ENCODE data around the gene SPTLC1.

SPTLC1 gene

DNA sequence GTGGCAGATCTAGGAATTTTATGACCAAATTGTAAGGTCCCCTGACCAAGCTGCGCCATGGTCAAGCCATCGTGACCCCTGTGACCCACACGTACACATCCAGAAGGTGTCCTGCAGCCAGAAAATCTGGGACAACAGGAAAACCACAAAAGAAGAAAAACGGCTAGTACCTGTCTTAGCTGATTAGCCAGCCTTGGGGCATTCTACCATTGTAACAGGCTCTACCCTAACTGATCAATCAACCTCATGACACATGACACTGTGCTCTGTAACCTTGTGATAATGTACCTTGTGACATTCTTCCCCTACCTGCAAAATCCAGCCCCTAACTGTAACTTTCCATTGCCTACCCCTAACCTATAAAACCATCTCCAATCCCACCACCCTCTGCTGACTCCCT is 43.6 kb downstream of the SPTLC1 start:
- DNase-seq, result no peak

DNA sequence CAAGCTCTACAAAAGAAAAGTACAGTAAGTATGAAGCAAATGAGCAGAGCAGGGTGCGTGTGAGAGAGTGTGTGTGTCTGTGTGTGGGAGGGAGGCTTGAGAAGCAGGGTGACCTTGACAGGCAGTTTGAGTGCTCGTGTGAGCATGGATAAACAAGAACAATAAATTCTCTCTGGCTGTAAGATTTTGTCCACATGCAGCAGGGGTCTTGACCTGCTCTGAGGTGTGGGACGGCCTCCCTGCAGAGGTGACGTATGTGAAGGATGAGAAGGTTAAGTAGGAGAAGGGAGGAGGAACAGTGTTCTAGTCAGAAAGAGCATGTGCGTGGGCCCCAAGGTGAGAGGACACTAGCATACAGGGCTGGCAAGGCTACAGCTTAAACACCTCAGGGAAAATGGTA is 49.0 kb downstream of the SPTLC1 start:
- DNase-seq, result no peak

DNA sequence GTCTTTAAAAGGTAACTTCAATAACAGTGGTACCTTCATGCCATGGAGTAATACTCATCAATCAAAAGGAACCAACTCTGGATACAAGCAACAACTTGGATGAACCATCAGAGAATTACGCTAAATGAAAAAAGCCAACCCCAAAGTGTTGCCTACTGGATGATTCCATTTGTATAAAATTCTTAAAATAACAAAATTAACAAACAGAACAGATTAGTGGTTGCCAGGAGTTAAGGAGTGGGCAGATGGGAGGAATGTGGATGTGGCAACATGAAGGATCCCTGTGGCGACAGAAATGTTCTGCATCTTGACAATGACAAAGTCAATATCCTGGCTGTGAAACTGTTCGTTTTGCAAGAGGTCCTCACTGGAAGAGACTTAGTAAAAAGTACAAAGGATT is 50.5 kb downstream of the SPTLC1 start:
- no peak for DNase-seq

DNA sequence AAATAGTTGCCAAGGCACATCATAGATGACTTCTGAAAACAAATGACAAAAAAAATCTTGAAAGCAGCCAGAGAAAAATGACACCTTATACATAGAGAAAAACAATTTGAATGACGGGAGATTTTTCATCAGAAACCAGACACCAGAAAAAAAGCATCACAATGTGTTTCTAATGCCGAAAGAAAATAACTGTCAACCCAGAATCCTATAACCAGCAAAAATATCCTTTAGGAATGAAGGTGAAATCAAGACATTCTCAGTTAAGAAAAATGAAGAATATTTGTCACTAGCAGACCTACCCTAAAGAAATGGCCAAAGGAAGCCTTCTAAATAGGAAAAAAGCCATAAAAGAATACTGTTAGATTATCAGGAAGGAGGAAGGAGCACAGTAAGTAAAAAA is 54.0 kb downstream of the SPTLC1 start:
- DNase-seq, result no peak

DNA sequence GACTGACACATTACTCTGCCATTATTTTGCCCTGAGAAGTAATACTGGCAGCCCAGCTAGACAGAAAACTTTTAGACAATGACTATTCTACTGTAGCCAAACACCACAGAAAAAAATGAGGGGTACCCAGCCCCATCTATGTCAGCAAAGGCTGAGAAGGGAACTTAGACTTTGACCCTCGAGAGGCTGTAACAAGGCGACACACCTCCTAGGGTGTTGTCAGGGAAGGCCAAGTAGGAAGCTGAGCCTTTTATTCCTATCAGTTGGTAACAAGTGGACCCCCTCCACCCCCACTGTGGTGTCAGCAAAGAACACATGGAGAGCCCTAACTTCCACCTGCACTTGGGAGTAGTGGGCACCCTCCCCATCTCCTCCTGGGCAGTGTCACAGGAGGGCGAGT is 55.6 kb downstream of the SPTLC1 start:
- DNase-seq, result no peak

DNA sequence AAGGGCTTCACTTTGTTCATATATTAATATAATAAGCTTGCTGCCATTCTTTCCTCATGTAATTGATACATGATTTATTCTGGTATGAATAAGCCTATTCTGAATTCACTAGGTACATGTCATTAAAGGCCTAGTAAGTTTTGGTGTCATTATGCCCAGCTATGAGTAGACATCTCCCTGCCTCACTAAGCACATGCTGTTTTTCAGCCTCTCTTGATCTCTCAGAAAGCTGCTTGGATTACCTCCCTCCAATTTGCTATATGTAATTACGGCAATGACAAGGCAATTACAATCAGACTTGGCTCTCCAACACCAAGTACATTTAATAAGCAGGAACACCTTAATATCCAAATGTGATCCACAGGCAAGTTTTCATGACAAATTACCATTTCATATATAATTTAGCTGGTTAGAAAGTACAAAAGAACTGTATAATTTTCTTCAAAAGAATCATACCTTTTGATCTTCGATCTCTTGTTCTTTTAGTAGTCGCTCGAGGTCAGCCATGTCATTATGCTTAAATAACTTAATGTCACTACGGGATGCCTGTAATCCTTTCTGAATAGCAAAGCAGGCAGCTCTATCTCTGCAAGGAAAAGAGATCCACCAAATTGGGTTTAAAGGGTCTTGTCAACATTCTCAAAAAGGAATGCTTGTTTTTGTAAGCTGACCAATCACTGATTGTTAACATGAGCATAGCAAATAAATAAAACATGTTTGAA is 56.3 kb downstream of the SPTLC1 start:
- DNase-seq, result no peak

DNA sequence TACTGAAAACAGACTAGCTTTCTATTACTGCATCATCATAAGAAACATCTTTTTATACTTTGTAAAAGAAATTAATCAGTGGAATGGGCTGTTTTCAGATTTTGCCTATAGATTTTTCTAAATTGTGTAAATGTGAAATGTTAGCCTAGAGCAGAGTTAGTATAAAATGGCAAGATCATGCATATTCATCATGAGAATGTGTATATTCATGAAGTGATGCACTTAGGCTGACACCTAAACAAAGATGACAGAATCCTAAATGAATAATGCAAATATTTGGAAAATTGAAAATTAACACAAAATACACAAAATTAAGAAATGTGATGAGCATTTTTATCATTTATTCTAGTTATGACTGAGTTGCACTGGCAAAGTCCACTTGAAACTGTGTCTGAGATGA is 57.2 kb downstream of the SPTLC1 start:
- no peak for DNase-seq

DNA sequence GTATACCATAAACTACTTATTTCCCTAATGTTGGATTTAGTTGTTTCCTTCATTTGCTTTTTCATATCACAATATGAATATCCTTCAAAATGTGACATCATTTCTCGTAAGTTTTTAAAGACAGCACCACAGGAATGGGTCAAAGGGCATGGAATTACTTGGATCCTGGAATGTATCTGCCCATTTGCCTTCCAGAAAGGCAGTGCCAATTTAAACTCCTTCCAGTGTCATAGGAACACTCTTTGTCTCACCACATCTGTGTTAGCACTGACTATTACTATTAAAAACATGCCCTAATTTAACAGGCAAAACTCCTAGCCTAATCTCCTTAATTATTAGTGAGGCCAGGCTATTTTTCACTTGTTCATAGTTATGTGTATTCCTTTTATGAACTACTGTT is 58.0 kb downstream of the SPTLC1 start:
- DNase-seq, result no peak

DNA sequence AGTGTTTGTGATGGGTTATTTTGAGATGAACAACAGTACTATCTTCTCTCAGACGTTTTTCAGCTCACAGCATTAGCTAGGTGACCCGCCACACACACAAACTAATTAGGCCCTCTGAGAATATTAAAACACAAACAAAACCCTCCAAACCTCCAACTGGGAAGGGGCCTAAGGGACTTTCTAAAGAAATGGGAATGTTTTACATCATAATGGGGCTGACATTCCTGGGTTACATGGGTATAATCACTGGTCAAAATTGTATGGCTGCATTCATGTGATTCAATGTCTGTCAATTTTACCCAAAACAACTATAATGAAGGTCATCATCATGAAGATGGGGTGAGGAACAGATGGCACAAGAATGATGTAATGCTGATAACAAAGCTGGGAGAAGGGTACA is 59.6 kb downstream of the SPTLC1 start:
- no peak for DNase-seq

DNA sequence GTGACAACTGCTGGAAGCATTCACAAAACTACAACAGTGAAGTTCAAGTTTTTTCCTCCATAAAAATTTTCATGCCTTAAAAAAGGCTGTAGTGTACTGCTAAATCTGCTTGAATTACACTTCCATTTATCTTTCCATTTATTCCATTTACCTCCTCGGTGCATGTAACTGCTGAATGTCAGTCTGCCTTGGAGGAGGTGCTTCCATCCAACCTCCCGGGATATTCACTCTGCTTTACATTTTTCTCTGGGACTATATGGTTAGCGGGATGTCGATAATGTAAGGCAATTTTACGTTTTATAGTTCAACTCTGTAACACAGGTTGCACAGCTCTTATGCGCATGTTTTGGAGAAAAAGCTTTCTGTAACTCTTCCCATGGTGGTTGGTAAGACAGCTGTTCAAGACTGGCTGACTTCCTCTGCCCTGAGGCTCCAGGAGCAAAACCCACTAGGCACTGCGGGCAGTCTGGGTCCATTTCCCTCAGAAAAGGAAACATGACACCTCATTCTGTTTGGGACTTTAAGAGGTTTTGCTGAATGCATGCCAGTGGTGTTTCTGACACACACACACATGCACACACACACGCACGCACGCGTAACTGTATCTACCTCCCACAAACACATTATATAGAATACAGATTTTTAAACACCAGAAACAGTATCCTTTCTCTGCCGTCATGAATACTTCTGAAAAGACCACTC is 66.1 kb downstream of the SPTLC1 start:
- DNase-seq, result no peak

DNA sequence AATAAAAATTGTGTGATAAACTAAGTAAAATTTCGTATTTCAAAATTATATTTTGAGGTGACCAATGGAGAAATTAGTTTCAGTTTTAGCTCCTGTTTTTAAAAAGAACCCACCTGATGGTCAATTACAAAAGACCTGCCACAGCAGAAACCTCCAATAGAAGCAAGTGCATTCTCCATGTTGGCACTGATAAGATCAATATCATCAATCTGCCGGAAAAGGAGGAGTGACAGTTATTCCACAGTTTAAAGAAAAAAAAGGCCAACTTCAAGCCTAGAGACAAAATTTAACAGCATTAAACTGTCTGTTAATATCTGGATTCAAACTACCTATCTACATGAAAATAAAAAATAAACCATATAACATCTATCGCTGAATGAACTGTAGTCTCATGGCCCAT is 67.7 kb downstream of the SPTLC1 start:
- DNase-seq, result no peak

DNA sequence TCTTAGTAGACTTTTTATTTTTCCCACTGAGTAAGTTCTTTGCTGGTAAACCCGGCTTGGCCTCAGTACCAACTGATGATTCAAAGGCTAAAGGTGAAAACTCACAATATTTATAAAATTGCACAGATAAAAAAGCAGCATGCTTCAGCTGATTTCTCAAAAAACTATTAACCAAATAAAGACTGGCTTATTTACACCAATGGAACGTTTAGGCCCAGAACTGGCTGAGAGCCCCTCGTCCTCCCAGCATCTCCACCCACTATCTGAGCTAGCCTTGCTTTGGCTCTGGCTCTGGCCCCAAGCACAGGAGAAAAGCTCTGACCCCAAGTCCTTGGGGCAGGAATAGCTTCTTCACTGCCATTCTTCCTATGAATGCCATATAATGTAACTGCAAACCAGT is 68.5 kb downstream of the SPTLC1 start:
- no peak for DNase-seq

DNA sequence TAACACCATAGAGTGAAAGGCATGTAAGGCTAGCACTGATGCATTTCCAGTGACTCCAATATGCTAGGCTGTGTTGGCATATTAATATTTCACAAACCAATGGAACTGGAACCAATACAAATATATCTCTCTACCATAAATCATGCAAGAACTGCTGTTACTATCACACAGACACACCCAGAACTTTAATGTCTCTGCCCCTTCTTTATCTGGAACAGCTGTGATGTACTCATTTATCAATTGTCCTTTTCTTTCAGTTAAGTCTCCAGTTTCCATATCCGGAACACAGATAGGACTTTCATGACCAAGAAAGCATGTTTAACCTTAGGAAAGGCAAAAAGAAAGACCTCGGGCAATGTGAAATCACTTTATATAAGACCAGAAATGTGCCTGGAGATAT is 70.3 kb downstream of the SPTLC1 start:
- no peak for DNase-seq

DNA sequence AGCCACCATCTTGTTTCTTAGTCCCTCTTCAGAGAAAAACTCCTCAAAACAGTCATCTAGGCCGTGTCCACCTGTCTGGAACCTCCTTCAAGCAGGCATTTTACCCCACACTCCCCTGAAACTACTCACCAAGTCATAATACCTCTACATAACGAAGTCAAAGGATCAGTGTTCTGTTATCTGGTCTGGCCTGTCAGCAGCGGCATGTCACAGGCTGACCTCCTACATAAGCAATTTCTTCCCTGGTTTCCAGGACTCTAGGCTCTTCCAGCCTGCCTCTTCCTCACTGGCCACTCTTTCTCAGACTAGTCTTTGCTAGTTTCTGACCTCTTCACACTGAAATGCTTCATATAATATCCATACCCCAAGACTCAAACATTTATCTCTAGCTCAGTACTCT is 72.2 kb downstream of the SPTLC1 start:
- no peak for DNase-seq

DNA sequence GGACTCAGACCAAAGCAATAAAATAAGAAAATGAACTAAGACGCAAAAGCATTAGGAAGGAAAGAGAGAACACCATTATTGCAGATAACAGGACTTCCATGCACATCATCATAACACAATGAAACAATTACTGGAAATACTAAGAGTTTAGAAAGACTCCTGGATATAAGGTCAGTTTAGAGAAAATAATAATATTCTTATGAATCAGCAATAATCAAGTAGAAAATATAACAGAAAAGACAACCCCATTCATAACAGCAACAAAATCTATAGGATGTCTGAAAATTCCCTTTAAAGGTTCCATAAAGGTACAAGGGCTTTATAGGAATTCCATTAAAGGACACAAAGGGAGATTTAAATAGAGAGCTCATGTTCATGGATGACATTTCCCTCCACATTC is 73.0 kb downstream of the SPTLC1 start:
- no peak for DNase-seq

DNA sequence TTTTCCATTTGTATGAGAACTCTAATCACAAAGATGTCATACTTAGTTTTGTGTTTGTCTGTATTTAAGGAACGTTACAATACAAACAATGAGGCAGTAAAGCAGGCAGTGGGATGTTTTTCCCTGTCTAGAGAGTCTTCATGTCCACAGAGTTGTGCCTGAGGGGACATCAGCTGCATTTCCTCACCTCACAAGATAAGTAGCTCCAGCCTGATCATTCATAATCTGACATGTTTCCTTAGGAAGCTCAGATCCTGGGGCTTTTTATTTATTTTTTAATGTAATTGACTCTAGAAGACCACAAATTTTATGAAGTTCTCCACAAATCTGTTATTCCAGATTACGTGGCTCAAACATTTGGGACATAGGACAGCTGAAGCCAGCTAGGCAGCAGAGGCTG is 78.5 kb downstream of the SPTLC1 start:
- no peak for DNase-seq

DNA sequence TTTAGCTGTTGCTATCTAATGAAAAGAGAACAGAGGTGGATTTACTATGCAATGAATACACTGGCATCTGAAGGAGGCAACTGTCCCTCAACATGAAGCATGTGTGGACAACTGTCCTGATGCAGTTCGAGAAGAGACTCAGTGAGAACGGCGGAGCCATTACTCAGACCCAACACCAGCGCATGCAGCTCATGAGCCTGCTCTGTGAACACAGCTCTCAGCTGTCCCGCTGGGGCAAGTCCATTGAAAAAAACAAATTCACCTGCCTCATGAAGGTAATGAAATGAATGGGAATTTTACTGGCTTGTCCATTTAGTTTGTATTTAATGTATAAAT is 78.8 kb downstream of the SPTLC1 start:
- DNase-seq, result no peak

DNA sequence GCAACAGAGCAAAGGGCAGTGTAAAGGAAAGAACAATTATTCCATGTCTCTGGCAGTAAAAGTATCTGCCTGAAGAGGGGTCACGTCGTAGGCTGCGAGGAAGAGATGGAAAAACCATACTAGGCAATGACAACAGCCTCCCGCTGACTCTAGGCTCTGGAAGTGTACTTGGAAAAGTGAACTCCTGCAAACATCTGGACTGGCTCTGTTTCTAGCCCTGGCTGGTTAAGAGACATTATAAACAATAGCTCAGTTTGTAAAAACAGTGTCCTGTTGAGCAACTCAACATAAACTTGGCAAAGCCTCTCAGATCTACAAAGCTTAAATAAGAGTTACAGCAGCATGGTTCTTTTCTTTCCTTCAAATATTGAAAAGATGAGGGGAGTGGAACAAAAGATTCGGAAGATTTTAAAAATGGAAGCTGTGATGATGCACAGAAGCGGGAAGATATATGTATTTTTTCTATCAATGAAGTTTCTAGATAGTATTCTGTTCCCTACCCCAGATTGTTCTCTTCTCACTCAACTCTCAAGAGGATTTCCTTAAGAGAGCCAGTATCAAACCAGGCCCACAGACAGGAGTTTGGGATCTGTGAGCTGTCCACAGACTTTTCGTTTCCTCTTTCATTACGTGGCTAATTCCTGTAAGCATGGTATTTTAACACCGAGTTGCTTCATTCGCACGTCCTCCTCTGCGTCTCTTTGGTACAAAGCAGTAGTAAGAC is 79.4 kb downstream of the SPTLC1 start:
- no peak for DNase-seq

DNA sequence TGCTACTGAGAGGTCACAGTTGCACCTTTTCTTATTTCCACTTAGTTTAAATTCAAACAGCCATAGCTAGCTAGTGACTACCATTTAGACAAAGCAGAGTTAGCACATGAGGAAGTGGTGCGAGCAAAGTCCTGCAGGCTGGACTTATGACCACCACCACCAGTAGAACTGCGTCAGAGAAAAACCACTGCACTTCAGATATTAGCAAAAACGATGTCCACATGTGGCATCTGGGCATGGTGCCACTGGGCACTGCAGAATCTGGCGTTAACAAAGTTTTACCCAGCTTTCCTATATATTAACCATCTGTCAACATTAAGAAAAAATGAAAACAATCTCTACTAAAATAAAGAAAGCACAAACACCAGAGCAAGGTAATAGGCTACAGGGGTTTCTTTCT is 80.1 kb downstream of the SPTLC1 start:
- no peak for DNase-seq

DNA sequence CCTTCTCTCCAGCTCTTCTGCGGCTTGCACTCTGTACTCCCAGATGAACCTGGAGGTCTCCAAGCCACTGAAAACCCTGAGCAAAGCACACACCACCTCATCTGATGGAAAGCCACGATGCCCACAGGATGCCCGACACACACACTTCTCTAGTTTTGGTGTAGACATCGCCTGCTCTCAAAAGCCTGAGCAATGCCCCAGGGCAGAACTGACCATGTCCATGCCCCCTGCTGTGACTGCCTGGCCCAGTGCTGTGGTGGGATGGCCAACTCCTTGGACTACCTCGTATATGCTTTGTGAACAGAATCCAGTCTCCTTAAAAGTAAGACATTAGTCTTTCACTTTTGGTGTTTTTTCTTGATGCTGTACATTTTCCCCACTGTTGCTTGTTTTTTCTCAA is 81.2 kb downstream of the SPTLC1 start:
- no peak for DNase-seq

DNA sequence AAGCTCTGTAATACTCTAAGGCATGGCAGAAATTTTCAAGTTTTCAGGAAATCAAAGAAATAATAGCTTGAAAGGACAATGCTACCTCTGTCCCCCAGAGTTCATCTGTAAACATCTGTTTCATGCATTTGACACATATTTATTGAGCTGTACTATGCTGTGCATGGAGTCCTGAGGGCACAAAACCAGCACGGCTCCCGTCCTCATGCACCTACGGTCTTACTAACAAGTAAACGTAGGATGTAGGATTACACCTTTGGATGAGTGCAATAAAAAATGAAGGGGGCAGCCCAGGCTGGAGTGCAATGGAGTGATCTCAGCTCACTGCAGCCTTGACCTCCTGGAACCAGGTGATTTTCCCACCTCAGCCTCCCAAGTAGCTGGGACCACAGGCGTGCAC is 81.9 kb downstream of the SPTLC1 start:
- DNase-seq, result no peak

DNA sequence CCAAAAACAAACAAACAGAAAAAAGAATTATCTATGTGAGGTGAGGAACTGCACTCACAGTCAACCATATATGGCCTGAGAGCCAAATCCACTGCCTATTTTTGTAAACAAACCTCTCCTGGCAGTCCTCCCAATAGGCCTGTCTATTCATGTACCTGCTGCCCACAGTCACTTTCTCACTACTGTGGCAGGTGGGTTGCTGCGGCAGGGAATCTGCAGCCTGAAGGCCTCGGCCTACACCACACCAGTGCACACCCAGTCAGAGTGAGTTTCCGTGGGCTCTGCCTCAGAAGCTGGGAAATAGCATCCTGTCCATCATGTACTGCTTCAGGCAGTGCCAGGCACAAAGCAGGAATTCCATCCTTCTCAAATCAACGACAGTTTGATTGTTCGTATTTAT is 82.3 kb downstream of the SPTLC1 start:
- no peak for DNase-seq

DNA sequence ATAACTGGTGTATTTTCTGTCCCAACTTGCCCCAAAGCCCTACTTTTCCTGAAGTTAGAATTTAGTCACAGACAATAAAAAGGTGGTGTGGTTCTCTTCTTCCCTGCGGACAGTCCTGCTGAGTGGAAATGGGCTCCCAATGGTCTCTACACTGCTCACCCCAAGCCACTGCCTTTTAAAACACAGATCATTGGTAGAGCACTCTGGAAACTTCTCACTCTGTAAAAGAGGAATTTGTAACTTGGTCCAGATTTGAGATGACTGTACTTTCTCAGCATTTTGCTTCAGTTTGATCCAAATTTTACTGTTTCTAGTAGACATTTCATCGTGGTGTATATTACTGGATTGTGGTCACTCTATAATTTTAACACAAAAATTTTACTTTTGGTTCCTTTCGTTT is 84.8 kb downstream of the SPTLC1 start:
- DNase-seq, result no peak

DNA sequence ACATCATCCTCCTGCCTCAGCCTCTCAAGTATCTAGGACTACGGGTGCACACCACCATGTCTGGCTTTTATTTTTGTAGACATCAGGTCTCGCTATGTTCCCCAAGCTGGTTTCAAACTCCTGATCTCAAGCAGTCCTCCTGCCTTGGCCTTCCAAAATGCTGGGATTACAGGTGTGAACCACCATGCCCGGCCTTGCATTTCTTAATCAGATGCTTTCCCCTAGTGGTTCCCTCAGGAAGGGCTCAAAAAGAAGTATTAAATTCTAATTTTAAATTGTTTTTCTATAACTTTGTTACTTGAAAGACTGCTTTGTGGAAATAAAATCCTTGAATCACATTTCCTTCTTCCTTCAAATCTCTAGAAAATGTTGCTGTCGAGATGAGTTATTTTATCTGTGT is 85.7 kb downstream of the SPTLC1 start:
- DNase-seq, result no peak
